Measurements from ENCODE around the gene RAPGEF1.

GRCh38 chr9:131598121-131598520 is 141.8 kb downstream of the RAPGEF1 start:
- no peak for TF ChIP-seq POLR2A (IDR thresholded peaks at IDR 0.05; ENCODE audit: low read length)
- no peak for TF ChIP-seq GATA1 (IDR thresholded peaks at IDR 0.05; ENCODE audit: low read depth, low read length)
